Measurements from ENCODE around the gene RSPH1. TPM values are rescaled to one million over a fixed set of nuclear protein-coding genes. Genes with fewer than 3 reads are reported as not detected.

The RSPH1 gene
- total and polyA plus RNA-seq, 4 donors = 0.09 to 0.17 (median 0.16) TPM; not detected in 1

- Histone ChIP-seq H3K9me3 (ENCODE audit: control insufficient read depth in 4 of 4, low read length in 3 of 4) (no peaks in the 10 kb centered on the region), H3K4me1 (ENCODE audit: control insufficient read depth in 4 of 4, insufficient read depth in 4 of 4, low read length in 3 of 4) (no peaks in the 10 kb centered on the region), H3K4me3 (ENCODE audit: low read depth in 1 of 3, low read length in 3 of 3) (no peak overlapping the region), H3K9ac (ENCODE audit: low read depth in 1 of 2, low read length in 2 of 2) (no peak overlapping the region), H3K36me3 (ENCODE audit: control insufficient read depth in 4 of 4, insufficient read depth in 3 of 4, low read depth in 1 of 4, low read length in 3 of 4) (no peaks in the 10 kb centered on the region), H3K27me3 (ENCODE audit: control insufficient read depth in 4 of 4, insufficient read depth in 4 of 4, low read length in 3 of 4) (no peaks in the 10 kb centered on the region), H3K27ac (ENCODE audit: low read depth in 1 of 2, low read length in 2 of 2) (no peak overlapping the region)
- no peak for TF ChIP-seq REST (IDR thresholded peaks at IDR 0.05)
- no peak for TF ChIP-seq HNF4A (conservative IDR thresholded peaks at IDR 0.05)
- no peak for TF ChIP-seq YY1 (IDR thresholded peaks at IDR 0.05)
- DNase-seq (ENCODE audit: low spot score) = no peak
- 80% methylated on average over 9 of the region's 9 CpGs for WGBS
Observed at GRCh38 chr21:42455196-42455595, 40.8 kb downstream of the RSPH1 start.

GRCh38 chr21:42454786-42455185, 41.2 kb downstream of the RSPH1 start:
- Histone ChIP-seq H3K4me1 (ENCODE audit: control insufficient read depth in 4 of 4, insufficient read depth in 4 of 4, low read length in 3 of 4) (no peaks in the 10 kb centered on the region), H3K4me3 (ENCODE audit: low read depth in 1 of 3, low read length in 3 of 3) (no peak overlapping the region), H3K9me3 (ENCODE audit: control insufficient read depth in 4 of 4, low read length in 3 of 4) (no peaks in the 10 kb centered on the region), H3K27me3 (ENCODE audit: control insufficient read depth in 4 of 4, insufficient read depth in 4 of 4, low read length in 3 of 4) (no peaks in the 10 kb centered on the region), H3K36me3 (ENCODE audit: control insufficient read depth in 4 of 4, insufficient read depth in 3 of 4, low read depth in 1 of 4, low read length in 3 of 4) (no peaks in the 10 kb centered on the region), H3K27ac (ENCODE audit: low read depth in 1 of 2, low read length in 2 of 2) (no peak overlapping the region), H3K9ac (ENCODE audit: low read depth in 1 of 2, low read length in 2 of 2) (no peak overlapping the region)
- no peak for DNase-seq (ENCODE audit: low spot score)
- WGBS = 80% methylated on average over 9 of the region's 9 CpGs
- TF ChIP-seq HNF4A (conservative IDR thresholded peaks at IDR 0.05) = no peak
- TF ChIP-seq EGR1 (IDR thresholded peaks at IDR 0.05; ENCODE audit: low read depth in 2 of 2) = no peak
- no peak for TF ChIP-seq FOXA1 (IDR thresholded peaks at IDR 0.05)
- no peak for TF ChIP-seq ATF3 (IDR thresholded peaks at IDR 0.05)
- TF ChIP-seq CTCF (IDR thresholded peaks at IDR 0.05; ENCODE audit: low read depth, low read length, missing input control) = no peak
- TF ChIP-seq MAX (IDR thresholded peaks at IDR 0.05) = no peak
- no peak for TF ChIP-seq JUND (IDR thresholded peaks at IDR 0.05)
- no peak for TF ChIP-seq REST (IDR thresholded peaks at IDR 0.05)
